NCI-H2227 (cell line): Measurements from ENCODE around the gene CEP350.

Experiments used
- DNase-seq: peaks from one replicate; lab custom pipeline; 2025; ENCODE audit not compliant: unreplicated experiment; lab: John Stamatoyannopoulos, UW

The CEP350 gene, protein sequence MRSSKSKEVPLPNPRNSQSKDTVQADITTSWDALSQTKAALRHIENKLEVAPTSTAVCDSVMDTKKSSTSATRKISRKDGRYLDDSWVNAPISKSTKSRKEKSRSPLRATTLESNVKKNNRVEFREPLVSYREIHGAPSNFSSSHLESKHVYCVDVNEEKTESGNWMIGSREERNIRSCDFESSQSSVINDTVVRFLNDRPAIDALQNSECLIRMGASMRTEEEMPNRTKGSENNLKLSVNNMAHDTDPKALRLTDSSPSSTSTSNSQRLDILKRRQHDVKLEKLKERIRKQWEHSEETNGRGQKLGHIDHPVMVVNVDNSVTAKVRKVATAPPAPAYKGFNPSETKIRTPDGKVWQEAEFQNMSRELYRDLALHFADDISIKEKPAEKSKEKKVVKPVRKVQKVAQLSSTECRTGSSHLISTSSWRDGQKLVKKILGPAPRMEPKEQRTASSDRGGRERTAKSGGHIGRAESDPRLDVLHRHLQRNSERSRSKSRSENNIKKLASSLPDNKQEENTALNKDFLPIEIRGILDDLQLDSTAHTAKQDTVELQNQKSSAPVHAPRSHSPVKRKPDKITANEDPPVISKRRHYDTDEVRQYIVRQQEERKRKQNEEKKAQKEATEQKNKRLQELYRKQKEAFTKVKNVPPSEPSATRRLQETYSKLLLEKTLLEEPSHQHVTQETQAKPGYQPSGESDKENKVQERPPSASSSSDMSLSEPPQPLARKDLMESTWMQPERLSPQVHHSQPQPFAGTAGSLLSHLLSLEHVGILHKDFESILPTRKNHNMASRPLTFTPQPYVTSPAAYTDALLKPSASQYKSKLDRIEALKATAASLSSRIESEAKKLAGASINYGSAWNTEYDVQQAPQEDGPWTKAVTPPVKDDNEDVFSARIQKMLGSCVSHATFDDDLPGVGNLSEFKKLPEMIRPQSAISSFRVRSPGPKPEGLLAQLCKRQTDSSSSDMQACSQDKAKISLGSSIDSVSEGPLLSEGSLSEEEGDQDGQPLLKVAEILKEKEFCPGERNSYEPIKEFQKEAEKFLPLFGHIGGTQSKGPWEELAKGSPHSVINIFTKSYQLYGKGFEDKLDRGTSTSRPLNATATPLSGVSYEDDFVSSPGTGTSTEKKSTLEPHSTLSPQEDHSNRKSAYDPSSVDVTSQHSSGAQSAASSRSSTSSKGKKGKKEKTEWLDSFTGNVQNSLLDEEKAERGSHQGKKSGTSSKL (N-terminal part only)

DNA sequence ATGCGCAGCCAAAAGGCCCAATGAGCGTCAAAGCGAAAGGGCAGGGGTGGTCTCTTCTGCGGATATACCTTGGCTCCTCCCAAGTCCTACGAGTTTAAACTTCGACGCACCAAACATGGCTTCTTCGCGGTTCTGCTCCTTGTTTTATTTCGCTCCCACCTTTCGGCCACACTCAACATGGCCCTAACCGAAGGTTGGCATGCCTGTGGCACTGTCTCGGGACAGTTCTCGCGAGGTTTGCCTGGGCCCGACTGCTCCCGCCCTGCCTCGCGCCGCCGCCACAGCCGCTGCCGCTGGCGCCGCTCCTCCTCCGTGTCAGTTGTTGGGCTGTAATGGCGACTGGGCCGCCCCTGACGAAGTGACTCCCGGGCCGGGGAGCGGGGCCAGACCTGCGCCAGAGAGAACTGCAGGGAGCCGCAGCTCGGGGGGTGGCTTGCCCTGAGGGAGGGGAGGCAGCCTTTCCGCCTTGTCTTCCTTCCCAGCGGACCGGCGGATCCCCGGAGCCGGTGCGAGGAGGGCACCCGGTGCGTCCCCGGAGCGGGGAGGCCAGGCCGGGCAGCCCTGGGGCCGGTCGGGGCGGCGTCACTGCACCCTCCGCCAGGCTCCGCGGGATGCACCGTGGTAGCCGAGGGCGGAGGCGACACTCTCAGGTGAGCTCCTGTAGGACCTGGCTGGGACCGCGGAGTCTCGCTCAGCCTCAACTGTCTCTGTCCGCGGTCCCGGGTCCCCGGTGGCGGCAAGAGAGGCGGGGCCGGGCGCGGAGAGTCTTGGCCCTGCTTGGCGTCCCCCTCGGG, at the start of gene CEP350:
CEP350 (plus strand) TSS at position 318 of the 794 bp plus-strand sequence. CDS start 31,372 bp downstream, outside the sequence.
- peak; percentile 99 for DNase-seq

DNA sequence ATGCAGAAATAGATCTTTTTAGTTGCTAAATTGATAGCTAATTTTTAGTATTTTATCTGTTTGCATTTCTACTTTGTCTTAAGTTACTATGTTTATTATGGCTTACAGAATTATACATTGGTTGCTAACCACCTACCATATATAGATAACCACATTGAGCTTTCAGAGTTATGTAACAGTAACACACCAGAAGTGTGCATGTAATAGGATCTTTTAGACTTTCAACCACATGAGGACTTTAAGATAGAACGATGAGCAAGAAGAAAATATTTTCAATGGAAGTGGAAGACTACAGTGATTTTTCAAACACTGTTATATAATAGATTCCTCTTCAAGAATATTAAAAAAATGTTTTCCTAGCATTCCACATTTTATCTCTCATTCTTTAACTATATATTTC, 43.7 kb upstream of the CEP350 start:
- no peak for DNase-seq

DNA sequence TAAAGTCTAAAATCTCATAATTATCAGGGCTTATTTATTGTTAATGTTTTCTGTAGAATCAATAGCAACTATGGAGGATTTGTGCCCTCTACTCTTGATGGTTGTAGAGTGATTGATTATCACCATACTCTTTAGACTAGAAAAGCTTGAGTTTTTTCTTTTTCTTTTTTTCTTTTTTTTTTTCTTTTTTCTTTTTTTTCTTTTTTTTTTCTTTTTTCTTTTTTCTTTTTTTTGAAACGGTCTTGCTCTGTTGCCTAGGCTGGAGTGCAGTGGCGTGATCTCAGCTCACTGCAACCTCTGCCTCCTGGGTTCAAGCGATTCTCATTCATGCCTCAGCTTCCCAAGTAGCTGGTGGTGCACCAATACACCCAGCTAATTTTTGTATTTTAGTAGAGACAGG, 42.8 kb upstream of the CEP350 start:
- no peak for DNase-seq

DNA sequence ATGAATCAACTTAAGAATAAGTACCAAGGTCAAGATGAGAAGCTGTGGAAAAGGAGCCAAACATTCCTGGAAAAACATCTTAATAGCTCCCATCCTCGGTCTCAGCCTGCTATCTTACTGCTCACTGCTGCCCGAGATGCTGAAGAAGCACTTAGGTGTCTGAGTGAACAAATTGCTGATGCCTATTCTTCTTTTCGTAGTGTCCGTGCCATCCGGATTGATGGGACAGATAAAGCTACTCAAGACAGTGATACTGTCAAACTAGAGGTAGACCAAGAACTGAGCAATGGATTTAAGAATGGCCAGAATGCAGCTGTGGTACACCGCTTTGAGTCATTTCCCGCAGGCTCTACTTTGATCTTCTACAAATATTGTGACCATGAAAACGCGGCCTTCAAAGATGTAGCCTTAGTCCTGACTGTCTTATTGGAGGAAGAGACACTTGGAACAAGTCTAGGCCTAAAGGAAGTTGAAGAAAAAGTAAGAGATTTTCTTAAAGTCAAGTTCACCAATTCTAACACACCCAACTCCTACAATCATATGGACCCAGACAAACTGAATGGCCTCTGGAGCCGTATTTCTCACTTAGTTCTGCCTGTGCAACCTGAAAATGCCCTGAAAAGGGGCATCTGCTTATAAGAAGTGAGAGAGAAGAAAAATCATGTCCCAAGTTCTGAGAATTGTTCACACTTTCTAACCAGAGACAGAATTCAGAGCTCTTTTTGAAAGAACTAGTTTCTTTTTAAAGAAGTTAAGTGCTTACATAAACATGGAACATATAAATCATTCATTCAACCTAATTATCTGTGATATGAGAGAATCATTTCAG, 36.8 kb upstream of the CEP350 start:
- DNase-seq: no peak

DNA sequence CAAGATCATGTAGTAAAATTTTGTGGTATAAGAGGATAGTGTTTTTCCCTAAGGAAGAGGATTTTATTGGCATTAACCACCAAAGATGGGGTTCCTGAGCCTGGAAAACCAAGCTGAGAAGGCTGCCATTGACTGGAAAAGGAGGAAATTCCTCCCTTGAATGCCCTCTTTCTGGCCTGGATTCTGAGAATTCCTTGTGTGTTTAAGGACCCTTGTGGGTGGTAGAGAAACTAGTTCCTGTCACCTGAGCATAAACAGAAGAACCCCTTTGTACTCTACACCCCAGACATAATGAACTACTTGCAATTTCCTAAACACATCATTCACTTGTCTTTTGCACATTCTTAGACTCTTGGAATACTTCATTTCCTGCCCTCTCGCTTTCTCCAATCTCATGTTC, 33.1 kb upstream of the CEP350 start:
- no peak for DNase-seq

DNA sequence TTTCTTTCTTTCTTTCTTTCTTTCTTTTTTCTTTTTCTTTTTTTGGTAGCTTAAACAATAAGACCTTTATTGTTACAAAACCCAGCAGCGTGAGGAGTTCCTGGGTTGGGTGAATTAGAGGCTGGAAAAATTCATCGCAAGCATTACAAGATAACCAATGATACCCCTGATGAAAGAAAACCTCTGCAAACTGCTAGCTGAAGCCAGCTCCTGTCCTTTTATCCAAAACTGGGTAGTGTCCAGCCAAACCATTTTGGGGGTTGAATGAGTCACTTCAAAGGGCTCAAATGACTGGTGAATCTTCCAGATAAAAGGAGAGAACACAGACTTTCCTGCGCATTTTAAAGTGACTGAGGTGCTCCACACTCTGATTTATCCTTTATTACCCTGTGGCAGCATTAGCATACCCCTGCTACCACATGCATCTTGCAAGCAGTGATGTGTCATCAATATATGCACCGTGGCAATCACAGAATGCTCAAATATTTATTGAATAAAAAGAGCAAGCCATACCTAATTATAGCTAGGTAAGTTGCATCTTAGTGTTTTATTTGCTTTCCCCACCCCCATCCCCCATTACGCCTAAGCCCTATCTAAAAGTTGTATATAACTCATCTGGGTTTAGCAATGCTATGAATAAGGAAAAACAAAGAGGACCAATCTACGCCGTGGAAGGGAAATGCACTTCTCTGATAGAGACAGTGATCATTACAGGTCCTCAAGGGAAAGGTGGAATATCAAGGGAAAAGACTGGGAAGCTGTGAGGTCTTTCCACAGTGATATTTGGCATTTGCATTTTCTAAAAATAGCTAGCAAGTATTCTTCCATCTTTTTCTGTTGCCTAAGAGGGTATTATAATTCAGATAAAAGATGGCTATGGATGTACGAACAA, 32.4 kb upstream of the CEP350 start:
- no peak for DNase-seq

DNA sequence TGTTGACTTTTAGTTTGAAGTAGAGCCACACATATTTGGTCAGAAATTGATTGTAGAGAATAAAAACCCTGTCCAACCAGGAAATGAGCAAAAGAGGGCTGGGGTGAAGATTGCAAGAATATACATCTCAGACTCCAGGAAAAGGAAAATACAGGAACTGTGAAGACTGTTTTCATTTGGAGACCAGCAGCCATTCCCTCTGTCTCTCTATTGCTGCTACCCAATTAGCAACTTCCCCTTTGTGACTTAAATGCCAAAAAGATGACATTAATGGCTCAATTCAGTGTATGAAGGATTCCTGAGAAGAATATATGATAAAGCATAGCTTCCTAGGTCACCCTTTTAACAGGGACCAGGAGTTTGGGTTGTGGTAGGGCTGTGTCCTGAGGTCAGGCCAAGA, 31.6 kb upstream of the CEP350 start:
- no peak for DNase-seq

DNA sequence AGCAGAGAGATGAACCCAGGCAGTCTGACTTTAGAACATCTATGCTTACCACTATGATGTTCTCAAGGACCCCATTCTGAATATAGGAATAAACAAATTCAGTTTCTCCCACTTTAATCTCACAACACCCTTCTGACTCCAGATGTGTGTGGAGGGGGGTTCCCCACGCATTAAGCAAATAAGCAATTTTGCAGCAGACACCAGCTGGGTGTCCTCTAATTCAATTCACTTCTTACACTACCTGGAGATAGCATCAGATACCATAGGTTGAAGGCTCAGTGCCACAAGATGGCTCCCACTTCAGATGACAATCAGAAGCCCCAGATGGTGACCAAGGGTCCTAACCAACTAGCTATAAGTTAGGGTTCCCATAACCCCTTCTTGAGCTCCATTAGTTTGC, 30.3 kb upstream of the CEP350 start:
- no peak for DNase-seq

DNA sequence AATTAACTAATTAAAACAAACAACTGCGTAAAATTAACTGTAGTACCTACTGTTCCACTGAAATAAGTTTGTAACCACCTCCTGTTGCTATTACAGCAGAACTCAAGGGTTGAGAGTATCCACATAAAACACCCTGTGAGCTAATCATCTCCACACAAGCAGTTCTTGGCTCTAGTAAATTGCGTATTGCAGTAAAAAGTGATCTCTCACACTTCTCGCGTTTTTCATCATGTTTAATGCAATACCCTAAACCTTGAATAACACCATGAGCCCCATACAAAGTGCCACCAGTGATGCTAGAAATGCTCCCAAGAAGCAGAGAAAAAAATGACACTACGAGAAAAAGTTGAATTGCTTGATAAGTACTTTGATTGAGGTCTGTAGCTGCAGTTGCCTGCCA, 29.3 kb upstream of the CEP350 start:
- DNase-seq: no peak

DNA sequence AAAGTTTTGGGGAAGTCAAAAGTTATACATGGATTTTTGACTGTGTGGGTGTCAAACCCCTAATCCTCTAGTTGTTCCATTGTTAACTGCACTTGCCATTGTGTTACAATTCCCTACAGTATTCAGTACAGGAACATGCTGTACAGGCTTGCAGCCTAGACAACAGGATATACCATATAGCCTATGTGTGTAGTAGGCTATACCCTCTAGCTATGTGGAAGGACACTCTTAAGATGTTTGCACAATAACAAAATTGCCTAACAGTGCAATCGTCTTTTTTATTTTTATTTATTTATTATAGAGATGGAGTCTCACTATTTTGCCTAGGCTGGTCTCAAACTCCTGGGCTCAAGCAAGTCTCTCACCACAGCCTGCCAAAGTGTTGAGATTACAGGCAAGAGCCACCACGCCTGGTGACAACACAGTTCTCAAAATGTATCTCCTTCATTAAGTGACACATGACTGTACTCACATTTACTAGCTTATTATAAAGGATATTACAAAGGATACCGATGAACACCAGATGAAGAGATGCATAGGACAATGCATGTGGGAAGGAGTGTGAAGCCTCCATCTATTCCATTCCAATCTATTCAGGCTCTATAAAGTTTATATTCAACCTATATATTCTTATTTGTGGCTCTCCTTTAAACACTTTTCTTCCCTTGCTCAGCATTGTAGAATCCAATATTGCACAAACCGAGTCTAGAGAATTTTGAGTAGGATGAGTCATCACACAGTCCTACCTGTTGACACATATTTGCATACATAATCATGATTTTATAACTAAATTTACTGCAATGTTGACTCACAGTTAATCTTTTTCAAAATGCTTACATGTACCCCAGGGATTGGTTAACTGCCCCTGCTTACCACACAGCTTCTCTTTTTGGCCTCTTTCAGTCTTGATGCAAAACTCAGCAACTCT, 28.4 kb upstream of the CEP350 start:
- no peak for DNase-seq

DNA sequence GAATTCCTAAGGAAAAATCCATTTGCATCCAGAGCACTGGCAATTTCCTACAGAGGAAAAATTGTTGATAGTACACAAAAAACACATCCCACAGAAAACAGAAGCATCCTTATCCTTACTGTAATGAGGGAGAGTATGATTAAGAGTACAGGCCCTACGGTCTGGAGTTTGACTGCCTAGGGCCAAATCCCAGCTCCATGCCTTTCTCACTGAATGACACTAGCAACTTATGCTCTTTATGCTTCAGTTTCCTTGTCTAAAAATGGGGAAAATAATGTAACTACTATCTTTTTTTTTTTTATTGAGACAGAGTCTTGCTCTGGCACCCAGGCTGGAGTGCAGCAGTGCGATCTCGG, 27.8 kb upstream of the CEP350 start:
- no peak for DNase-seq

DNA sequence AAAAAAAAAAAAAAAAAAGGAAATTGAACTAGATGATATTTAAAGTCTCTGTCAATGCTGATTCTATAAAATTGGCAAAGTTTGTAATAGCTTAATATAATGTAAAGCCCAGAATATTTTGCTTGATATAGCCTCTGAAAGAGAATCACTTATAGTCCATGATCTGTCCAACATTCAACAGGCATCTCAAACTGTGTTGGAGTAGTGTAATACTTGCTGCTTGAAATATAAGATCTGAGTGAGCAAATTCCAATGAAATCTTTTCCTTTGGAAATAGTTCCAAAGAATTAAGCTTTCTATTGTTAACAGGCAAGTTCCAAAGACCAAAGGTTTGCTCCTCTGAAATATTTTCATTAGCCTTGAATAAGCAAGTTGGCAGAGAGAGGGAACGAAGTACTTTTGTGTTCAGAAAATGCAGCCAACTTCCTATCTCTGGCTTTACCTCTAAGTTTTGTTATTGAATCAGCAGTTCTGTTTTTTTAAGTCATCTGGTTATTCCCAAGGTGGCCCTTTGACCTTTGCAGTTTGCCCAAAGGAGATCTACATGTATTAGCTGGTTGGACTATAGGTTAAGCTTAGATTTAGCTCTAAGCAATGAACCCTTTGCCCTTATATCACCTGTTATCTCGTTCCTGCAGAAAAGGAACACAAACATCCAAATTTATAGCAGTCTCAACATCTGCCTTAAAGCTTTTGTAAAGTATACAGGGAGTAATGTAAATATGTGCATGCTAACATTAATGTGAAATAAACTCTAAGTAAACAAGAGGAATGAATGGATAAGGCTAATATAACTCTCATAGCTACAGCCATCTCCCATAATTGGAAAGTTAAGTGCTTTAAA, 24.4 kb upstream of the CEP350 start:
- no peak for DNase-seq

DNA sequence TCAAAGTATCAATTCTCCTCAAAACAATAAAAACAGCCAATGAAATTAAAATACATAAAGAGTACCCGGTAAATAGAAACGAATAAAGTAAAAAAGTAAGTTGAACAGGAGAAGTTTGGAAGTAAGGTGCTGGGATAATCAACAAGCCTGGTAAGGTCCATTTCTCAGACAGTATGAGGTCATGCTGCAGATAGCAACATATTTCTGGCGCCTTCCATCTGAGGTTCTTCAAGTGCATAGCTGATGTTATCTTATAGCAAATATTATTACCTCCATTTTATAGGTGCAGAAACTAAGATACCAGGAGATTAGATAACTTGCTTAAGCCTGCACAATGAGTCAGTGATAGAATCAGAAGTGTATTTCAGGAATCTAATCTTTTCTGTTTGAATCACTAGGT, 23.7 kb upstream of the CEP350 start:
- DNase-seq: no peak

DNA sequence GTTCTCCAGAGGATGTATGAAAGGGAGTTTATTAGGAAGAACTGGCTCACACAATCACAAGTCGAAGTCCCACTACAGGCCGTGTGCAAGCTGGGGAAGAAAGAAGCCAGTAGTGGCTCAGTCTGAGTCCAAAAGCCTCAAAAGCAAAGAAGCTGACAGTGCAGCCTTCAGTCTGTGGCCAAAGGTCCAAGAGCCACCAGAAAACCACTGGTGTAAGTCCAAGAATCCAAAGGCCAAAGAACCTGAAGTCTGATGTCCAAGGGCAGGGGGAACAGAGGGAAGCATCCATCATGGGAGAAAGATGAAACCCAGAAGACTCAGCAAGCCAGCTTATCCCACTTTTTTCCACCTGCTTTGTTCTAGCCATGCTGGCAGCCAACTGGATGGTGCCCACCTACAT, 21.4 kb upstream of the CEP350 start:
- DNase-seq: no peak

DNA sequence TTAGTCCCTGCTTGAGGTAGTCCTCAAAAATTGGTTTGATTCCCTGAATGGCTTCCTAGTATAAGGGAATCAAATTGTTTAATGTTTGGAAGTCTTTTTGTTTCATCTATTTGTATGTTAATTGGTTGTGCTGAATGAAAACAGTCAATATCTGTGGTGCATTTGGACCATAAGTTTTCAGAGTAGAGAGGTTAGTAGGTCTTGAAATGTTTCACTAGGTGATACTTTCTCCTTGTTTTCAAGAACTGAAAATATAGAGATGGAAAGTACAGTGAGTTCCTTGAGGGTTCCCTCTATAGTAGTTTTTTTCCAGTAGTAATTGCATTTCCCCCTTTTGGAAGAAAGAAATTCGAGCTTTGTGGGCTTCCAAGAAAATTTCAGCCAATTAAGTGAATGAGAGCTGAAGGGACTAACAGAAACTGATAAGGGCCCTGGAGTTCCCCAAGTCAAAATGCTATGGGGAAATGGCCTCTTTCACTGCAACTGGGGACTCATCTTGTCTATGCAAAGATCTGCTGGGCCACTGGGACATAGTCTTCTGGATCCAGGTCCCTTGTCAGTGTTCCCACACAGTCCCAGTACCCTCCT, 18.6 kb upstream of the CEP350 start:
- DNase-seq: no peak

DNA sequence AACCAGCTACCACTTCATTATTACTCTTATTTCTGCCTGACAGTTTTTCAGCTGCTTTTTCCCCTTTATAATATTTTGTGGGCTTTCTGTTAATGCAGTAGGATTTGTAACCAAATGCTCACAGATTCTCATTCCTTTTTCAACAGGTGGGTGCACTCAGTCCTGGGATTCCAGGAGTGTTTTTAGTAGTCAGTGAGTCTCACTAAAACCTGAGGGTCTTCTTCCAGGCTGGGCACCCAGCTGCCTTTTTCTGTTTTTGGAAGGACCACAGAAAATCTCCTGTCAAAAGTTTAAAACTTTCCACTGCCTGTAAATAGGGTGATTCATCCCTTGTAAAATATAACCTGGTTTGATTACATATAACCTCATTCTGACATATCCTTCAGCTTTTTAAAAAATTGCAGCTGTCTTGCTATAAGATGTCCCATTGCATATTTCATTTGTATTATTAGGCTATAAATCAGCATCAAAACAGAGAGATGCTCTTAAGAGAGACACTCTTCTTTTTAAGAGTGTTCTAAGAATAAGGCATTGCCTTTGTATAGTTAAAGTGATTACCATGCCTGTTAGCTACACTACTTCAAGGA, 16.8 kb upstream of the CEP350 start:
- DNase-seq: no peak
